Measurements from ENCODE around the gene SHANK3. TPM values are rescaled to one million over a fixed set of nuclear protein-coding genes. Genes with fewer than 3 reads are reported as not detected.

SHANK3 gene
- total and polyA plus RNA-seq, 2 experiments from 2014 or later = 0.10 to 0.97 TPM

GRCh38 chr22:50683994-50684371 is 11.4 kb downstream of the SHANK3 start:
- in situ Hi-C loops (cut with MboI) = no loop called here
- WGBS, 2 experiments (ENCODE audit: low coverage in 1 of 2, low lambda C conversion rate in 2 of 2, missing lambda C conversion rate in 2 of 2) = 79 to 80% methylated on average over 6 of the region's 6 CpGs
- H3K79me2 ChIP-seq (ENCODE audit: insufficient read depth) = no peaks in the 10 kb centered on the region

GRCh38 chr22:50684501-50684900 is 11.9 kb downstream of the SHANK3 start:
- TF ChIP-seq EZH2phosphoT487 (IDR thresholded peaks at IDR 0.05; ENCODE audit: insufficient read depth, low read depth) = no peak
- no peak for TF ChIP-seq EZH2 (IDR thresholded peaks at IDR 0.05; ENCODE audit: insufficient read depth, poor library complexity, severe bottlenecking)
- no peak for DNase-seq
- H3K4me3 ChIP-seq = no peak overlapping the region

More at GRCh38 chr22:50683994-50684371, 11.4 kb downstream of the SHANK3 start:
- Histone ChIP-seq H3K4me2 (ENCODE audit: unreplicated experiment) (no peak overlapping the region), H3K9me2 (ENCODE audit: insufficient read depth) (no peaks in the 10 kb centered on the region), H3K27me3 (replicated peaks; ENCODE audit: insufficient read depth) (no peaks in the 10 kb centered on the region), H3F3A (ENCODE audit: insufficient read depth) (no peaks in the 10 kb centered on the region), H3K36me3 (ENCODE audit: low read depth) (no peaks in the 10 kb centered on the region), H3K4me1 (ENCODE audit: insufficient read depth) (no peaks in the 10 kb centered on the region), H3K9ac (no peak overlapping the region), H3K27ac (no peak overlapping the region), H4K20me1 (ENCODE audit: insufficient read depth) (no peaks in the 10 kb centered on the region), H3K4me3 (no peak overlapping the region), H2AFZ (no peak overlapping the region), H3K9me3 (ENCODE audit: low read depth) (no peaks in the 10 kb centered on the region)
- DNase-seq = no peak
- no peak for TF ChIP-seq EZH2 (IDR thresholded peaks at IDR 0.05; ENCODE audit: insufficient read depth, poor library complexity, severe bottlenecking)

GRCh38 chr22:50684986-50685385 is 12.4 kb downstream of the SHANK3 start:
- H3K9ac ChIP-seq = no peak overlapping the region
- H3F3A ChIP-seq (ENCODE audit: insufficient read depth) = no peaks in the 10 kb centered on the region
- no peak overlapping the region for H3K4me3 ChIP-seq
- H3K4me1 ChIP-seq (ENCODE audit: insufficient read depth) = no peaks in the 10 kb centered on the region
- no peaks in the 10 kb centered on the region for H3K9me2 ChIP-seq (ENCODE audit: insufficient read depth)
- no peaks in the 10 kb centered on the region; the same call in 1 of the 2 replicates for H3K27me3 ChIP-seq (replicated peaks; ENCODE audit: insufficient read depth)
- no peaks in the 10 kb centered on the region for H3K36me3 ChIP-seq (ENCODE audit: low read depth)
- no peak overlapping the region for H3K4me2 ChIP-seq (ENCODE audit: unreplicated experiment)
- no peaks in the 10 kb centered on the region for H3K9me3 ChIP-seq (ENCODE audit: low read depth)
- TF ChIP-seq EZH2 (IDR thresholded peaks at IDR 0.05; ENCODE audit: insufficient read depth, poor library complexity, severe bottlenecking) (no peak), EZH2phosphoT487 (IDR thresholded peaks at IDR 0.05; ENCODE audit: insufficient read depth, low read depth) (no peak)
- no peak overlapping the region for H3K27ac ChIP-seq
- in situ Hi-C loops (cut with MboI) = no loop called here
- no peak overlapping the region for H2AFZ ChIP-seq
- DNase-seq = no peak
- 53 to 59% methylated on average over 9 to 10 of the region's 10 CpGs for WGBS, 2 experiments (ENCODE audit: low coverage in 1 of 2, low lambda C conversion rate in 2 of 2, missing lambda C conversion rate in 2 of 2)
- no peaks in the 10 kb centered on the region for H3K79me2 ChIP-seq (ENCODE audit: insufficient read depth)
- H4K20me1 ChIP-seq (ENCODE audit: insufficient read depth) = no peaks in the 10 kb centered on the region

More at GRCh38 chr22:50684501-50684900, 11.9 kb downstream of the SHANK3 start:
- no peaks in the 10 kb centered on the region; the same call in 1 of the 2 replicates for H3K27me3 ChIP-seq (replicated peaks; ENCODE audit: insufficient read depth)
- no peaks in the 10 kb centered on the region for H3K36me3 ChIP-seq (ENCODE audit: low read depth)
- 61 to 63% methylated on average over 8 of the region's 8 CpGs for WGBS, 2 experiments (ENCODE audit: low coverage in 1 of 2, low lambda C conversion rate in 2 of 2, missing lambda C conversion rate in 2 of 2)
- H3K4me2 ChIP-seq (ENCODE audit: unreplicated experiment) = no peak overlapping the region
- no peaks in the 10 kb centered on the region for H4K20me1 ChIP-seq (ENCODE audit: insufficient read depth)
- no peaks in the 10 kb centered on the region for H3K79me2 ChIP-seq (ENCODE audit: insufficient read depth)
- no peak overlapping the region for H2AFZ ChIP-seq
- H3K9me3 ChIP-seq (ENCODE audit: low read depth) = no peaks in the 10 kb centered on the region
- no peaks in the 10 kb centered on the region for H3F3A ChIP-seq (ENCODE audit: insufficient read depth)
- H3K9me2 ChIP-seq (ENCODE audit: insufficient read depth) = no peaks in the 10 kb centered on the region
- in situ Hi-C loops (cut with MboI) = no loop called here
- no peak overlapping the region for H3K27ac ChIP-seq
- H3K9ac ChIP-seq = no peak overlapping the region
- no peaks in the 10 kb centered on the region for H3K4me1 ChIP-seq (ENCODE audit: insufficient read depth)

- no peaks in the 10 kb centered on the region for H4K20me1 ChIP-seq (ENCODE audit: insufficient read depth)
- H2AFZ ChIP-seq = no peak overlapping the region
- H3K4me1 ChIP-seq (ENCODE audit: insufficient read depth) = no peaks in the 10 kb centered on the region
- WGBS, 2 experiments (ENCODE audit: low coverage in 1 of 2, low lambda C conversion rate in 2 of 2, missing lambda C conversion rate in 2 of 2) = 46 to 60% methylated on average over 5 to 9 of the region's 9 CpGs
- no peak overlapping the region for H3K4me2 ChIP-seq (ENCODE audit: unreplicated experiment)
- no peaks in the 10 kb centered on the region for H3K79me2 ChIP-seq (ENCODE audit: insufficient read depth)
- H3K9me3 ChIP-seq (ENCODE audit: low read depth) = no peaks in the 10 kb centered on the region
- no peak overlapping the region for H3K4me3 ChIP-seq
- H3K9me2 ChIP-seq (ENCODE audit: insufficient read depth) = no peaks in the 10 kb centered on the region
- TF ChIP-seq EZH2phosphoT487 (IDR thresholded peaks at IDR 0.05; ENCODE audit: insufficient read depth, low read depth) (no peak), EZH2 (IDR thresholded peaks at IDR 0.05; ENCODE audit: insufficient read depth, poor library complexity, severe bottlenecking) (no peak)
- no peak overlapping the region for H3K27ac ChIP-seq
- H3K9ac ChIP-seq = no peak overlapping the region
- H3K36me3 ChIP-seq (ENCODE audit: low read depth) = no peaks in the 10 kb centered on the region
- no peaks in the 10 kb centered on the region; the same call in 1 of the 2 replicates for H3K27me3 ChIP-seq (replicated peaks; ENCODE audit: insufficient read depth)
- no peaks in the 10 kb centered on the region for H3F3A ChIP-seq (ENCODE audit: insufficient read depth)
- in situ Hi-C loops (cut with MboI) = no loop called here
- no peak for DNase-seq
Observed at GRCh38 chr22:50686794-50687193, 14.2 kb downstream of the SHANK3 start.

GRCh38 chr22:50687829-50688228 is 15.2 kb downstream of the SHANK3 start:
- no peaks in the 10 kb centered on the region; the same call in 1 of the 2 replicates for H3K27me3 ChIP-seq (replicated peaks; ENCODE audit: insufficient read depth)
- no peaks in the 10 kb centered on the region for H3K79me2 ChIP-seq (ENCODE audit: insufficient read depth)
- no peak overlapping the region for H2AFZ ChIP-seq
- no peak overlapping the region for H3K27ac ChIP-seq
- H4K20me1 ChIP-seq (ENCODE audit: insufficient read depth) = no peaks in the 10 kb centered on the region
- no peak overlapping the region for H3K9ac ChIP-seq
- WGBS, 2 experiments (ENCODE audit: low coverage in 1 of 2, low lambda C conversion rate in 2 of 2, missing lambda C conversion rate in 2 of 2) = 61 to 77% methylated on average over 10 of the region's 10 CpGs
- no peaks in the 10 kb centered on the region for H3K9me2 ChIP-seq (ENCODE audit: insufficient read depth)
- TF ChIP-seq EZH2phosphoT487 (IDR thresholded peaks at IDR 0.05; ENCODE audit: insufficient read depth, low read depth) = no peak
- H3K4me3 ChIP-seq = no peak overlapping the region
- H3F3A ChIP-seq (ENCODE audit: insufficient read depth) = no peaks in the 10 kb centered on the region
- no peak for DNase-seq
- in situ Hi-C loops (cut with MboI) = no loop called here
- no peaks in the 10 kb centered on the region for H3K36me3 ChIP-seq (ENCODE audit: low read depth)
- no peaks in the 10 kb centered on the region for H3K9me3 ChIP-seq (ENCODE audit: low read depth)
- H3K4me2 ChIP-seq (ENCODE audit: unreplicated experiment) = no peak overlapping the region
- no peaks in the 10 kb centered on the region for H3K4me1 ChIP-seq (ENCODE audit: insufficient read depth)

Data from GM23248 (cell line).